ENCODE measurements around the gene XPC.

DNA sequence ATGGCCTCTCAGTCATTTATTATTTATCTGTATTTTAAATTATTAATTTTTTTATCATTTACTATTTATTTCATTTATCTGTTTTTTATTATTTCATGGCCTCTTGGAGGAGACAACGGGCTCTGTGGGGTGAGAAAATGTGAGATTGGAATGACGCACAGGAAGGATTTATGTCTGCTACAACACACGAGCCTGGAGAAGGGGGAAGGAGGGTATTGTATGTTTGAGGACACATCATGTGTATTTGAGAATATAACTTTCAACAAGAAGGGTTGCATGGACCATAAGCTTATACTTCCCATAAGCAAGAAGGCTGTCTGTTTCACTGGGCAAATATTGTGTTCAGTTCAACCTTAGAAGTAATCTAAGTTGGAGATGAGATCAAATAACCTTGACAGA is 31.9 kb upstream of the XPC start:
- TF ChIP-seq, protein P1, sequence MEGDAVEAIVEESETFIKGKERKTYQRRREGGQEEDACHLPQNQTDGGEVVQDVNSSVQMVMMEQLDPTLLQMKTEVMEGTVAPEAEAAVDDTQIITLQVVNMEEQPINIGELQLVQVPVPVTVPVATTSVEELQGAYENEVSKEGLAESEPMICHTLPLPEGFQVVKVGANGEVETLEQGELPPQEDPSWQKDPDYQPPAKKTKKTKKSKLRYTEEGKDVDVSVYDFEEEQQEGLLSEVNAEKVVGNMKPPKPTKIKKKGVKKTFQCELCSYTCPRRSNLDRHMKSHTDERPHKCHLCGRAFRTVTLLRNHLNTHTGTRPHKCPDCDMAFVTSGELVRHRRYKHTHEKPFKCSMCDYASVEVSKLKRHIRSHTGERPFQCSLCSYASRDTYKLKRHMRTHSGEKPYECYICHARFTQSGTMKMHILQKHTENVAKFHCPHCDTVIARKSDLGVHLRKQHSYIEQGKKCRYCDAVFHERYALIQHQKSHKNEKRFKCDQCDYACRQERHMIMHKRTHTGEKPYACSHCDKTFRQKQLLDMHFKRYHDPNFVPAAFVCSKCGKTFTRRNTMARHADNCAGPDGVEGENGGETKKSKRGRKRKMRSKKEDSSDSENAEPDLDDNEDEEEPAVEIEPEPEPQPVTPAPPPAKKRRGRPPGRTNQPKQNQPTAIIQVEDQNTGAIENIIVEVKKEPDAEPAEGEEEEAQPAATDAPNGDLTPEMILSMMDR (IDR thresholded peaks at IDR 0.05) = no peak
- no peak for TF ChIP-seq POLR2A (IDR thresholded peaks at IDR 0.05)
